Measurements from ENCODE around the gene DCTN2.

GRCh38 chr12:57496822-57497221 is 50.2 kb downstream of the DCTN2 start:
- TF ChIP-seq REST (IDR thresholded peaks at IDR 0.05; ENCODE audit: low read depth) (no peak), TEAD4 (IDR thresholded peaks at IDR 0.05) (no peak), RAD21 (IDR thresholded peaks at IDR 0.05; ENCODE audit: low read depth) (no peak), YY1 (IDR thresholded peaks at IDR 0.05; ENCODE audit: low read depth) (no peak), CREB1 (IDR thresholded peaks at IDR 0.05; ENCODE audit: low read depth) (no peak), EP300 (IDR thresholded peaks at IDR 0.05; ENCODE audit: borderline replicate concordance) (no peak), EGR1 (IDR thresholded peaks at IDR 0.05) (no peak), TAF1 (IDR thresholded peaks at IDR 0.05; ENCODE audit: low read depth) (no peak), FOXM1 (IDR thresholded peaks at IDR 0.05; ENCODE audit: borderline replicate concordance, low read depth) (no peak), CEBPB (IDR thresholded peaks at IDR 0.05) (no peak), NFIC (IDR thresholded peaks at IDR 0.05) (no peak)
- TF ChIP-seq, protein P1, sequence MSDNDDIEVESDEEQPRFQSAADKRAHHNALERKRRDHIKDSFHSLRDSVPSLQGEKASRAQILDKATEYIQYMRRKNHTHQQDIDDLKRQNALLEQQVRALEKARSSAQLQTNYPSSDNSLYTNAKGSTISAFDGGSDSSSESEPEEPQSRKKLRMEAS (IDR thresholded peaks at IDR 0.05), result no peak
